Sigmoid colon (tissue), 7 donors: ENCODE data around the gene TMEM106C. TPM values are rescaled to one million over a fixed set of nuclear protein-coding genes. Genes with fewer than 3 reads are reported as not detected.
A peak's percentile ranks its signal among the peaks of the same experiment; 100 is the strongest.
"Not testable (repeated sequence)": the region's sequence is repeated elsewhere in the genome, so short reads cannot be mapped to it uniquely, and the experiment has no call there.

ENCODE experiments used
- DNase-seq: peaks from one replicate; pipeline ENCODE4 v3.0.0-alpha.2; 2019
- H3K27ac ChIP-seq, 4 donors: fragments of 200-600 bp; sonication (generic); one replicate each; pipeline ENCODE4 v1.5.1; 2016 to 2019; ENCODE audit warnings: mild to moderate bottlenecking in 1 of 4
- H3K27me3 ChIP-seq, 3 donors: fragments of 200-600 bp; sonication (generic); one replicate each; pipeline ENCODE4 v1.5.1; 2019; ENCODE audit warnings: mild to moderate bottlenecking in 1 of 3
- H3K36me3 ChIP-seq, 4 donors: fragments of 200-600 bp; sonication (generic); one replicate each; pipeline ENCODE4 v1.5.1; 2016 to 2019
- H3K4me1 ChIP-seq, 4 donors: fragments of 200-600 bp; sonication (generic); one replicate each; pipeline ENCODE4 v1.5.1; 2017 to 2019
- H3K4me3 ChIP-seq, 4 donors: fragments of 200-600 bp; sonication (generic); one replicate each; pipeline ENCODE4 v1.5.1; 2017 to 2019; ENCODE audit warnings: mild to moderate bottlenecking in 2 of 4, moderate library complexity in 1 of 4
- H3K9me3 ChIP-seq, 4 donors: fragments of 200-600 bp in 3 of 4; sonication (generic) in 3 of 4; one replicate each; pipeline versions ENCODE4 v1.5.1 to v1.6.1; 2013 to 2019
- EP300 ChIP-seq, 4 donors: sonication (generic); formaldehyde crosslinking; IDR thresholded peaks; one replicate each; pipeline ENCODE4 v1.6.1; 2017; ENCODE audit warnings: antibody characterized with exemption in 4 of 4
- POLR2A ChIP-seq, 2 donors: fragments of 450-650 bp; IDR thresholded peaks; one replicate each; pipeline ENCODE4 v1.6.1; 2016; ENCODE audit warnings: antibody characterized with exemption in 2 of 2, mild to moderate bottlenecking in 2 of 2, moderate library complexity in 2 of 2
- POLR2AphosphoS5 ChIP-seq, 4 donors: sonication (generic); formaldehyde crosslinking; IDR thresholded peaks; one replicate each; pipeline ENCODE4 v1.6.1; 2017; ENCODE audit warnings: antibody characterized with exemption in 4 of 4
- WGBS, 2 donors: extraction: QIAGEN DNeasy Blood & Tissue Kit; methylation state at CpG; one replicate each; pipeline ENCODE4 v1.1.7; 2013; 5-methylcytosine and 5-hydroxymethylcytosine counted together
- intact Hi-C: fragments of 100-400 bp; cut with DNase I; formaldehyde crosslinking; loops from one replicate; pipeline ENCODE4 v1.15.1; 2023
- polyA plus RNA-seq, 3 donors: library from polyadenylated mRNA; stranded (reverse); fragments of 200-250 nt; gene quantifications; one replicate each; pipeline ENCODE4 v1.2.3, GENCODE V29; 2013
- total RNA-seq, 4 donors: library from RNA; depleted of rRNA; stranded (reverse); fragments of >200 nt; gene quantifications; one replicate each; pipeline ENCODE4 v1.1.0, GENCODE V29; 2016
- TF ChIP-seq, protein P1 (sequence below), 4 experiments: fragments of 450-650 bp in 3 of 4; fragments of 200-600 bp in 1 of 4; IDR thresholded peaks; one replicate each; pipeline ENCODE4 v1.5.1; 2016 to 2019; ENCODE audit warnings: antibody characterized with exemption in 4 of 4, mild to moderate bottlenecking in 3 of 4, moderate library complexity in 2 of 4
- donor health status: healthy with polysubstance abuse.
- donor health status: Bipolar disorder and iron deficiency.
- donor health status: healthy.

TMEM106C gene
- total and polyA plus RNA-seq, 7 donors: 46.2 to 199 (median 122) TPM

DNA sequence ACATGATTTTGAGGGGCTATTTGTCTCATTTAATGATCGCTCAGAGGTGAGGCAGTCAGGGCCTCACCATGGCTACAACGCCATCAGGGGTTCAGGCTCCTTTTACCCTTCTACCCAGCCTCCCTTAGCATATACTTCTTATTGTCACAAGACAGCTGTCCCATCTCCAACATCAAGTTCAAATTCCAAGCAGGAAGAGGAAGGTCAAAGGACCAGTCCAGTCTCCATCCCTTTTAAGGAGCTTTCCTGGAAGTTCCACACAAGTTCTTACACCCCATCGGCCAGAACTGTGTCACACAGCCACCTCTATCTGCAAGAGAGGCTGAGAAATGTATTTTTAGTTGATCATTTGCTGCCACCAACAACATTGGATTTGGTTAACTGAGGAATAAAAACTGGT lies 8.3 kb upstream of the TMEM106C start:
- H3K36me3 ChIP-seq: no peaks in the 10 kb centered on the region
- no peak for TF ChIP-seq POLR2A (IDR thresholded peaks at IDR 0.05)
- TF ChIP-seq, protein P1, sequence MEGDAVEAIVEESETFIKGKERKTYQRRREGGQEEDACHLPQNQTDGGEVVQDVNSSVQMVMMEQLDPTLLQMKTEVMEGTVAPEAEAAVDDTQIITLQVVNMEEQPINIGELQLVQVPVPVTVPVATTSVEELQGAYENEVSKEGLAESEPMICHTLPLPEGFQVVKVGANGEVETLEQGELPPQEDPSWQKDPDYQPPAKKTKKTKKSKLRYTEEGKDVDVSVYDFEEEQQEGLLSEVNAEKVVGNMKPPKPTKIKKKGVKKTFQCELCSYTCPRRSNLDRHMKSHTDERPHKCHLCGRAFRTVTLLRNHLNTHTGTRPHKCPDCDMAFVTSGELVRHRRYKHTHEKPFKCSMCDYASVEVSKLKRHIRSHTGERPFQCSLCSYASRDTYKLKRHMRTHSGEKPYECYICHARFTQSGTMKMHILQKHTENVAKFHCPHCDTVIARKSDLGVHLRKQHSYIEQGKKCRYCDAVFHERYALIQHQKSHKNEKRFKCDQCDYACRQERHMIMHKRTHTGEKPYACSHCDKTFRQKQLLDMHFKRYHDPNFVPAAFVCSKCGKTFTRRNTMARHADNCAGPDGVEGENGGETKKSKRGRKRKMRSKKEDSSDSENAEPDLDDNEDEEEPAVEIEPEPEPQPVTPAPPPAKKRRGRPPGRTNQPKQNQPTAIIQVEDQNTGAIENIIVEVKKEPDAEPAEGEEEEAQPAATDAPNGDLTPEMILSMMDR (IDR thresholded peaks at IDR 0.05): no peak
- H3K9me3 ChIP-seq: no peaks in the 10 kb centered on the region
- intact Hi-C loops: no loop called here
- H3K4me3 ChIP-seq: no peak overlapping the region
- no peaks in the 10 kb centered on the region for H3K27me3 ChIP-seq
- H3K4me1 ChIP-seq: no peaks in the 10 kb centered on the region
- DNase-seq: no peak
- 91 to 92% methylated on average over 3 of the region's 3 CpGs for WGBS, 2 donors
- no peak overlapping the region for H3K27ac ChIP-seq

DNA sequence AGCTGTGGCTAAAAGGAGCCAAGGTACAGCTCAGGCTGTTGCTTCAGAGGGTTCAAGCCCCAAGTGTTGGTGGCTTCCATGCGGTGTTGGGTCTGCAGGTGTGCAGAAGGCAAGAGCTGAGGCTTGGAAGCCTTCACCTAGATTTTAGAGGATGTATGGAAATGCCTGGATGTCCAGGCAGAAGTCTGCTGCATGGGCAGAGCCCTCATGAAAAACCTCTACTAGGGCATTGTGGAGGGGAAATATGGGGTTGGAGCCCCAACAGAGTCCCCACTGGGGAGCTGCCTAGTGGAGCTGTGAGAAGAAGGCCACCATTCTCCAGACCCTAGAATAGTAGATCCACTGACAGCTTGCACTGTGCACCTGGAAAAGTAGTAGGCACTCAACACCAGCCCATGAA lies 5.7 kb upstream of the TMEM106C start:
- H3K4me3 ChIP-seq, H3K36me3 ChIP-seq, intact Hi-C loops, H3K4me1 ChIP-seq, H3K9me3 ChIP-seq, DNase-seq, H3K27me3 ChIP-seq, H3K27ac ChIP-seq: not testable (repeated sequence)
- 96 to 97% methylated on average over 1 of the region's 1 CpG for WGBS, 2 donors

- Histone ChIP-seq H3K9me3 (no peaks in the 10 kb centered on the region), H3K4me3 (no peak overlapping the region), H3K4me1 (peaks cover 0 to 23% (median 15%) of the 10 kb centered on the region in 4 donors), H3K27me3 (no peaks in the 10 kb centered on the region), H3K27ac (no peak overlapping the region), H3K36me3 (peaks cover 0 to 12% (median 5%) of the 10 kb centered on the region in 4 donors)
- intact Hi-C loops: loop anchor here (10.0 kb wide), 1 partner anchor 203 kb away; no protein-coding TSS in a partner anchor
- peak; percentile 53 for DNase-seq
- TF ChIP-seq POLR2A (IDR thresholded peaks at IDR 0.05): no peak
- no peak for TF ChIP-seq EP300 (IDR thresholded peaks at IDR 0.05)
- TF ChIP-seq, protein P1 (IDR thresholded peaks at IDR 0.05): no peak
- no peak for TF ChIP-seq POLR2AphosphoS5 (IDR thresholded peaks at IDR 0.05)
- WGBS, 2 donors: 92 to 94% methylated on average over 11 of the region's 11 CpGs
Observed at GRCh38 chr12:47962198-47962597, 1.2 kb upstream of the TMEM106C start.

- peak; percentile 72 for DNase-seq
- intact Hi-C loops: loop anchor here (10.0 kb wide), 1 partner anchor 201 kb away; no protein-coding TSS in a partner anchor
- H3K9me3 ChIP-seq: no peaks in the 10 kb centered on the region
- H3K27ac ChIP-seq: peak overlapping the region in 3 of 4 donors; percentile 75 to 82 (median 75)
- peak overlapping the region; percentile 73 to 90 (median 80) for H3K4me3 ChIP-seq
- H3K4me1 ChIP-seq: peaks cover 0 to 23% (median 15%) of the 10 kb centered on the region in 4 donors
- WGBS, 2 donors: 13 to 19% methylated on average over 18 of the region's 18 CpGs
- TF ChIP-seq POLR2AphosphoS5 (IDR thresholded peaks at IDR 0.05) (no peak), POLR2A (IDR thresholded peaks at IDR 0.05) (no peak), EP300 (IDR thresholded peaks at IDR 0.05) (no peak)
- TF ChIP-seq, protein P1 (IDR thresholded peaks at IDR 0.05): no peak
- no peaks in the 10 kb centered on the region for H3K27me3 ChIP-seq
- peaks cover 0 to 32% (median 12%) of the 10 kb centered on the region in 4 donors for H3K36me3 ChIP-seq
Observed at GRCh38 chr12:47964106-47964728, 821 bp downstream of the TMEM106C start.

DNA sequence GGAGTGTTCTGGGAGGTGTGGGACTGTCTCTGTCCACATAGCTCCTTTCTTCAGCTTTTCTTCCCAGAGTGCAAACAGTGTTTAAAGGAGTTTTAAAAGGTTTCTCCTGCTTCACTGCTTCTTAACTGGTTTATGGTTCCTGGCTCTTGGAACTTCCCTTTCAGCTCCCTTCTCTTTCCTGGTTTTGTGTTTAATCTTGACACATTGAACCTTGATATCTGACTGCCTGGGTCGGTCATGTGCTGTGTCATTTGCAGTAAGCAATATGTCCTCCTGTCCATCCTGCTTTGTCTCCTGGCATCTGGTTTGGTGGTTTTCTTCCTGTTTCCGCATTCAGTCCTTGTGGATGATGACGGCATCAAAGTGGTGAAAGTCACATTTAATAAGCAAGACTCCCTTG lies 2.2 kb downstream of the TMEM106C start:
- intact Hi-C loops: loop anchor here (10.0 kb wide), 1 partner anchor 199 kb away; no protein-coding TSS in a partner anchor
- DNase-seq: no peak

More for the DNA sequence above, 2.2 kb downstream of the TMEM106C start:
- no peak for TF ChIP-seq POLR2AphosphoS5 (IDR thresholded peaks at IDR 0.05)
- TF ChIP-seq, protein P1 (IDR thresholded peaks at IDR 0.05): no peak
- no peak for TF ChIP-seq POLR2A (IDR thresholded peaks at IDR 0.05)
- TF ChIP-seq EP300 (IDR thresholded peaks at IDR 0.05): no peak
- Histone ChIP-seq H3K4me1 (peaks cover 0 to 23% (median 15%) of the 10 kb centered on the region in 4 donors), H3K27me3 (no peaks in the 10 kb centered on the region), H3K27ac (no peak overlapping the region), H3K36me3 (peaks cover 0 to 40% (median 12%) of the 10 kb centered on the region in 4 donors), H3K4me3 (no peak overlapping the region), H3K9me3 (no peaks in the 10 kb centered on the region)
- 20 to 76% methylated on average over 3 of the region's 3 CpGs for WGBS, 2 donors
